ENCODE results near the gene RNF111. TPM values are rescaled to one million over a fixed set of nuclear protein-coding genes. Genes with fewer than 3 reads are reported as not detected.

Gene RNF111
- total and polyA plus RNA-seq, 4 donors: 8.7 to 52.0 (median 19.5) TPM

DNA sequence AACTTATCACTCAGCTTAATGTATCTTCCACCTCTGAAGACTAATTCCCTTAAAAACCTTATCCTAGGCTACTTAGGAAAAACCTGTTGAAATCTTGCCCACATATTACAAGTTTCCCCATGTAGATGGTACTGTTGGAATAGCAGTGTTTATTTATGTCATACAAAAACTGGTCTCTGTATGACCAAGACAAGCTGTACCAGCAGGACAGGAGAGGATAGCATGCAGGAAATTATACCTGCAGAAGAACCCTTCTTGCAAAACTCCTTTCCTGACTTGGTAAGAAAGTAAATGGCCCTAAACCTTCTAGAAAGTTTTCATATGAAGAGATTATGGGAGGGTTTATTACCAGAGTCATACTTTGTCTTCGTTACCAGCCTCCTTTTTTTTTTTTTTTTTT is 25.3 kb upstream of the RNF111 start:
- ATAC-seq (ENCODE audit: insufficient read depth, low FRiP score) (no peak), DNase-seq (no peak)
- Histone ChIP-seq H3K4me3 (no peak overlapping the region), H3K9ac (ENCODE audit: insufficient read depth in 1 of 2, low read length in 2 of 2) (no peak overlapping the region), H3K36me3 (ENCODE audit: control insufficient read depth in 4 of 4, insufficient read depth in 4 of 4, low read length in 4 of 4) (no peaks in the 10 kb centered on the region), H3K9me3 (ENCODE audit: control insufficient read depth in 4 of 4, insufficient read depth in 3 of 4, low read length in 3 of 4) (no peaks in the 10 kb centered on the region), H3K4me1 (ENCODE audit: control insufficient read depth in 5 of 5, insufficient read depth in 5 of 5, low read length in 5 of 5) (no peaks in the 10 kb centered on the region), H3K27ac (ENCODE audit: low read depth in 1 of 2, low read length in 1 of 2) (no peak overlapping the region), H3K27me3 (ENCODE audit: control insufficient read depth in 3 of 3, insufficient read depth in 3 of 3, low read length in 2 of 3) (no peaks in the 10 kb centered on the region)
- TF ChIP-seq, protein P1, sequence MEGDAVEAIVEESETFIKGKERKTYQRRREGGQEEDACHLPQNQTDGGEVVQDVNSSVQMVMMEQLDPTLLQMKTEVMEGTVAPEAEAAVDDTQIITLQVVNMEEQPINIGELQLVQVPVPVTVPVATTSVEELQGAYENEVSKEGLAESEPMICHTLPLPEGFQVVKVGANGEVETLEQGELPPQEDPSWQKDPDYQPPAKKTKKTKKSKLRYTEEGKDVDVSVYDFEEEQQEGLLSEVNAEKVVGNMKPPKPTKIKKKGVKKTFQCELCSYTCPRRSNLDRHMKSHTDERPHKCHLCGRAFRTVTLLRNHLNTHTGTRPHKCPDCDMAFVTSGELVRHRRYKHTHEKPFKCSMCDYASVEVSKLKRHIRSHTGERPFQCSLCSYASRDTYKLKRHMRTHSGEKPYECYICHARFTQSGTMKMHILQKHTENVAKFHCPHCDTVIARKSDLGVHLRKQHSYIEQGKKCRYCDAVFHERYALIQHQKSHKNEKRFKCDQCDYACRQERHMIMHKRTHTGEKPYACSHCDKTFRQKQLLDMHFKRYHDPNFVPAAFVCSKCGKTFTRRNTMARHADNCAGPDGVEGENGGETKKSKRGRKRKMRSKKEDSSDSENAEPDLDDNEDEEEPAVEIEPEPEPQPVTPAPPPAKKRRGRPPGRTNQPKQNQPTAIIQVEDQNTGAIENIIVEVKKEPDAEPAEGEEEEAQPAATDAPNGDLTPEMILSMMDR (IDR thresholded peaks at IDR 0.05; ENCODE audit: control extremely low read depth, extremely low read depth): no peak
- 72 to 100% methylated on average over 1 of the region's 1 CpG for WGBS, 2 donors

DNA sequence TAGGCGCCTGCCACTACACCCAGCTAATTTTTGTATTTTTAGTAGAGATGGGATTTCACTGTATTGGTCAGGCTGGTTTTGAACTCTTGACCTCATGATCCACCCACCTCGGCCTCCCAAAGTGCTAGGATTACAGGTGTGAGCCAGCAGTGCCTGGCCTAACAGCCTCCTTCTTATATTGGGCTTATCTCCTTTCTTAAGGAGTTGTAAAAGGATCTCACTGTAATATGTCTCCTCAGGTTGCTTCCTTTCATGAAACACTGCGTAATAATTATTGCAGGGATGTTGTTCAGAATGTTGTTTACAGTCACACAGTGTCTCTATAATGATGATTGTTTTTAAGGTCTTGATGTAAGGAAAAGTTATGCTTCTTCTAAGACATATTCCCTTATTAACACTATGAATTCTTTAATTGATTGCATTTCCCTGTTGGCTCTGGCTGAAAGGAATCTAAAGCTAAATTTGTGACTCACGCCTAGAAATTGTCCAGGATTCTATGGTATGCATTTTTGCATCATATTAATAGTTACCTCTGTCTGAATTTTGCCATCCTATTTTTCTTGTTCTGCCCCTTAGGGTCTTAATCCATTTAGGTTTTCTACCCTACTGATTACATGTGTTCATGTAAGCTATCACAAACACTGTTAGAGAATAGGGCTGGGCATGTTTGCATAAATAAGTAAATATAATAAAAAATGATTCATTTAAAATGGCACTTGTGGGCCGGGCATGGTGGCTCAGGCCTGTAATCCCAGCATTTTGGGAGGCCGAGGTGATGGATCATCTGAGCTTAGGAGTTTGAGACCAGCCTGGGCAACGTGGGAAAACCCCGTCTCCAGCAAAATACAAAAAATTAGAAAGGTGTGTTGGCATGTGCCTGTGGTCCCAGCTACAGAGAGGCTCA is 24.5 kb upstream of the RNF111 start:
- Histone ChIP-seq H3K9ac (ENCODE audit: insufficient read depth in 1 of 2, low read length in 2 of 2) (no peak overlapping the region), H3K4me1 (ENCODE audit: control insufficient read depth in 5 of 5, insufficient read depth in 5 of 5, low read length in 5 of 5) (no peaks in the 10 kb centered on the region), H3K27ac (ENCODE audit: low read depth in 1 of 2, low read length in 1 of 2) (no peak overlapping the region), H3K9me3 (ENCODE audit: control insufficient read depth in 4 of 4, insufficient read depth in 3 of 4, low read length in 3 of 4) (no peaks in the 10 kb centered on the region), H3K27me3 (ENCODE audit: control insufficient read depth in 3 of 3, insufficient read depth in 3 of 3, low read length in 2 of 3) (no peaks in the 10 kb centered on the region), H3K4me3 (no peak overlapping the region), H3K36me3 (ENCODE audit: control insufficient read depth in 4 of 4, insufficient read depth in 4 of 4, low read length in 4 of 4) (no peaks in the 10 kb centered on the region)
- TF ChIP-seq, protein P1 (IDR thresholded peaks at IDR 0.05; ENCODE audit: control extremely low read depth, extremely low read depth): no peak
- no peak for ATAC-seq (ENCODE audit: insufficient read depth, low FRiP score)
- WGBS, 2 donors: 90 to 92% methylated on average over 8 of the region's 8 CpGs
- no peak for DNase-seq

DNA sequence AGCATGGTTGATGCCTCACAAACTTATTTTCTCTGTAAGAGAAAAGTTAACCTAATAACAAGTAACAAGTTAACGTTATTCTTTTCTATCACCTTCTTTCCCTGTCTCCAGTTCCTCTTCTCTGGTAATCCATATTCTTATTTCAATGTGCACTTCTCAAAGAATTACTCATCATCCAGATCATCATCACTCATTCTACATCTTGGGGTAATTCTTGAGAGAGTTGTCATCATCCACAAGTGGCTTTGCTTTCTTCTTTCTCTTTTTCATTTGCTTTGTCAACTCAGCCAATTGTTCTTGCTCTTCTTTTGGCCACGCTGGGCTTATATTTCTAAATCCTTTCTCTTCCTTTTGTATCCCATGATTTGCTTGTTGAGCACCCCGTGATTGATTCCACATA is 20.8 kb upstream of the RNF111 start:
- no peak for ATAC-seq (ENCODE audit: insufficient read depth, low FRiP score)
- Histone ChIP-seq H3K9me3 (ENCODE audit: control insufficient read depth in 4 of 4, insufficient read depth in 3 of 4, low read length in 3 of 4) (no peaks in the 10 kb centered on the region), H3K27me3 (ENCODE audit: control insufficient read depth in 3 of 3, insufficient read depth in 3 of 3, low read length in 2 of 3) (no peaks in the 10 kb centered on the region)

More for the DNA sequence above, 20.8 kb upstream of the RNF111 start:
- TF ChIP-seq, protein P1 (IDR thresholded peaks at IDR 0.05; ENCODE audit: control extremely low read depth, extremely low read depth): no peak
- Histone ChIP-seq H3K4me1 (ENCODE audit: control insufficient read depth in 5 of 5, insufficient read depth in 5 of 5, low read length in 5 of 5) (no peaks in the 10 kb centered on the region), H3K4me3 (no peak overlapping the region), H3K36me3 (ENCODE audit: control insufficient read depth in 4 of 4, insufficient read depth in 4 of 4, low read length in 4 of 4) (no peaks in the 10 kb centered on the region), H3K9ac (ENCODE audit: insufficient read depth in 1 of 2, low read length in 2 of 2) (no peak overlapping the region), H3K27ac (ENCODE audit: low read depth in 1 of 2, low read length in 1 of 2) (no peak overlapping the region)
- DNase-seq: no peak
- 88 to 91% methylated on average over 3 of the region's 3 CpGs for WGBS, 2 donors
